Stimulated activated CD8-positive, alpha-beta memory T cell treated with anti-CD3 and anti-CD28 coated beads, Interleukin-7, amount 100 ng/mL, for 1 hour (primary cell): Measurements from ENCODE around the gene SMIM20.
"Not testable (repeated sequence)": the region's sequence is repeated elsewhere in the genome, so short reads cannot be mapped to it uniquely, and the experiment has no call there.

Experiments used
- DNase-seq, 2 donors: peaks; one replicate each; pipeline ENCODE4 v3.0.0-alpha.2; 2020; ENCODE audit warnings: low read depth in 2 of 2

The SMIM20 gene

DNA sequence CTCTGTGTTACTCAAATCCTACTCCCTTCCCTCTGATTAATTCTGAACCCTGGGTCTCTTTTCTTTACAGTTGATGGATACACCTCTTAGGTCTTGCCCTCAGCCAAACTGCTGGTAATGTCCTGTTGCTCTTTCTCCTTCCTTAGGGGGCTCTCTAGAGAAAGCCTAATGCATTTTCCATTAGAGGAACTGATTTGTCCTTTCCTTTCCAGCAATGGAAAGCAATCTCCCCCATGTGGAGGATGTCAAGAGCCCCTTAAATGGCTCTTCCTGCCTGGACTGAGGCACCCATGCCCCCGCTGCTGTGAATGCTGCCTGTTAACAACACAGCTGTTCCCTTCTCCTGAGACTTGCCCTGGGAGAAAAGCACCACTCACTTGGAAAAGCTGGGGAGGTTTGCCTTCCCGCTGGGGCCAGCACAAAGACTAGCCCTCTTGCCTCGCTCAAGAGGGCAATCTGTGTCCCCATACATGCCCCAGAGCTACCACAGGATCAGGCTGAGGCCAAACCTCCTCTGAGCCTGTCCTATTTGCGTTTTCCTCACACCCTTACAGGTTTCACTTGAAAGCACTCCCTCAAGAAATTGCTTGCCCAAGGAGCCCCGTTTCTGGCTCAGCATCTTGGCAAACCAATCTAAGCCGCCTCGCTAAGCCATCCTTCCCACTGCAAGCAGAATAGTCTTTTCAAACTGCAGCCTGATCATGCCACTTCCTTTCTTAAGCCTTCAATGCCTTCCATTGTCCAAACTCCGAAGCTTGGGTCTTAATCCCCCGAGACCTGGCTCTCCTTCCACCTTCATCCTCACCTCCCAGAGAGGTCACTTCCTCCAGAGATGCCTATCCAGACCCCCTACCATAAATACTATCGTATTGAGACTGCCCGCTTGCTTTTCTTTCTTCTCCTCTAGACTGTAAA is 23.2 kb upstream of the SMIM20 start:
- no peak for DNase-seq

DNA sequence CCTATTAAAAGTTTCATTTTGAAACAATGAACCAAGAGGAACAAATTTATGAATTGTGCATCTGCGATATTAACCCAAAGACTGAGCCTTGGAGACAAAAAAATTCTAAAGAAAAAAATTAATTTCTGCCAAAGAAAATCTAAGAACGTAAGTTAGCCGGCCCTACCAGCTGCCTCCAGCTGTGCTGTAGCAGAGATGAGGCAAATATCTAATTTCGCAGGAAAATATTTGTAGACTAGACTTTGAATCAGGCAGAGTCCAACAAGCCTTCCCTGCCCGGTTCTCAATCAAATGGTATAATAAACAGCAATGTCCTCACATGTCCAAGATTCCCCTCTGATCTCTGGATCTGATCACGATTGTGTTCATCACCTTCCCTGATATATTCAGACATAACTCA is 21.2 kb upstream of the SMIM20 start:
- DNase-seq: no peak

DNA sequence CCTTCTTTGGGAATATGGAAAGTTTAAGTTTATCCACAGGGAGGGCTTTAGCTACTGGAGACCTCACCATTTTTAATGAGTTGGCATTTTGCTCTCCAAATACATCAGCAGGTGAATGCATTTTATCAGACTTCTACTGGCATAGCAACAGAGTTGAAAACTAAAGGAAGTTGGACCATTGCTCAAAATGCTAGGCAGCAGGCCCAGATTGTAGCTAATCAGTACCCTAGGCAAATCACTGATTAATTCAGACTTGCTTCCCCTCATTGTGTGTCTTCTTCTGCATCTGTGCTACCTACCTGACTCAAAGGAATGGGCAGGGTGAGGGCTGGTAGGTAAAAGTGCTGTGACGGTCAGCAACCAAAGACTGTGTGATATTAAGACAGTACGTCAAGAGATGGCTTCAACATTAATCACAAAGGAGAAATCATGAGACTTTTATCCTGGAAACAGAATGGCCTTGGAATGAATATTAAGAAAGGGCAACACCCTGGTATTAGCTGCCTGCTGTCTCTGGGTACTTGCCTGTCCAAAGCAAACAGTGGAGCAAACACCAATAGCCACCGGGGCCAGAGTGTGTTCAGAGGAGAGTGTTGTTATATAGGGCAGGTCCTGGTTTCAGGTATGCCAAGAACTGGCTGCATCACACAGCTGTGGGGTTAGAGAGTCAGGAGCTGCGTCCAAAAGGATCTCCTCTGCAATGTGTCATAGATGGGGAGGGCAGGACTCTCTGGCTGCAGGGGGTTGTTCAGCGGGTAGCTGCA is 17.1 kb upstream of the SMIM20 start:
- no peak for DNase-seq

DNA sequence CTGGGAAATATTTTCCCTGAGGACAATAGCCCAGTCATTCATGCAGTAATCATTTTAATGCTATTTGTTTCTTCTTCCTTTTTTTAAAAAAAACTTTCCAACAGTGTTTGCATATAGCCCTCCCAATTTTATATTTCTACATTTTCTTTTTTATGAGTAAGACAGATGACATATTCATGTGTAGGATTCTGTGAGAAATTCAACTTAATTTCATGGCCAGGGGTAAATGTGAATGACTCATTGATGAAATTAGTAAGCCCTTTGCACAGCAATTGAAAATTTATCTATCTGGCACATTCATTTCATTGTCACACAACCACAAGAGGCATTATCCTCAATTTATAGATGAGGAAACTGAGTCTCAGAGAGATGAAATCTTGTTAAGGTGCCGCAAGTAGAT is 13.7 kb upstream of the SMIM20 start:
- no peak for DNase-seq

DNA sequence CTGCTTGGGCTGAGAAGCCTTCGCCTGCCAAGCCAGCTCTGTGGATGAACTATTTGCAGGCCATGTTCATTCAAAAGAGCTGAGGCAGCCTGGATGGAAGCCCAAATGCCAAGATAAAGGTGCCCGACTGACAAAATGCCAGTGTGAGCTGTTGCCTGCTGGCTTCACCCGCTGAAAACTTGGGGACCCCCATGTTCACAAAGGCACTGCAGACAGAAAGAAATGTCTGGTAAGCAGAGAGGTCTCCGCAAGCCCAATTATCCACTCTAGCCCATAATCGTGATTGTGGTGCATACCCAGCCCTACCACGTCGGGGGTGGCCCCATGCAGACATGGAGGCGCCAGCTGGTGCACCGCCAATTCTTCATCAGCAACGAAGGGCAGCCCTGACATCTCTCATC is 13.0 kb upstream of the SMIM20 start:
- no peak for DNase-seq

DNA sequence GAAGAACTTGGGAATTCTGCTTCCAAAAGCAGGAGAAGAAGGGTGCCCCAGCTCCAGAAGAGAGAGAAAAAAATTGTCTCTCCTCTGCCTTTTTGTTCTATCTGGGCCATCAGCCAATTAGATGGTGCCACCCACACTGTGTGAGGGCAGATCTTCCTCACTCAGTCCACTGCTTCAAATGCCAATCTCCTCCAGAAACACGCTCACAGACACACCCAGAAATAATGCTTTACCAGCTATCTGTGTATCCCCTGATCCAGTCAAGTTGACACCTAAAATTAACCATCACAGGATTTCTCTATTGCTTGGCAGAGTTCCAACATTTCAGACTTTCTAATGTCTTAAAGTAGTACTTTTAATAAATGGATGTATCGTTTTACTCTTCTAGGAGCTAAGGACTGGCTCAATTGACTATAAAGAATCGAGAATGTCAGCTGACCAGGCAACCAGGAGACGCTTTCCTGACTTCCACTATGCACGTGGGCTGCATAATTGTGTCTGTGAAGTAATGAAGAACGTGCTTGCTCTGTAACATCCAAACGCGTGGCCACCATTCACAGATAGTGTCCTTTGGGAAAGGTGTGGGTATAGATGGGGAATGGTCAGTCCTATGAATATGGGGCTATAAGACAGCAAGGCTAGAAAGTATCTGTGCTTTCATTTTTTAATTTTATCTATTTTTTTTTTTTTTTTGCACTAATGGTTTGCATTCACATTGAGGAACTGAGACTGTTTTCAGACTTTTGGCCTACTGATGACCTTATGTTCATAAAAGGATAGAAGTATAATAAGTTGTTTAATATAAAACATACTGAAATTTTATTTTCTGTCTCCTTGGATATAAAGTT is 9.9 kb upstream of the SMIM20 start:
- no peak for DNase-seq

DNA sequence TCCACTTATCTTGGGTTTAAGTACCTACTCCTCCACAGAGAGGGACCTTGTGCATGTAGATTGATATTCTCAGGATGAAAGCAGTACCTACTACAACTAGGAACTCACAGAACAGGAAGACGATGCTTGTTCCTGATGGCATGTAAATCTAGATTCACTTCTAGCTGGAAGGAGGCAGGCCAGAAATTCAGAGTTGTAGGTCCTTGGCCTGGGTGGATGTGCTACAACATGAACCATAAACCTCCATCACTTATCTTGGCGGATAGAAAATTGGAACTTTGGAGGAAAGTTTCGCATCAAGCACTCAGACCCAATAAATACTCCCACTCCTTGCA is 9.3 kb upstream of the SMIM20 start:
- no peak for DNase-seq

DNA sequence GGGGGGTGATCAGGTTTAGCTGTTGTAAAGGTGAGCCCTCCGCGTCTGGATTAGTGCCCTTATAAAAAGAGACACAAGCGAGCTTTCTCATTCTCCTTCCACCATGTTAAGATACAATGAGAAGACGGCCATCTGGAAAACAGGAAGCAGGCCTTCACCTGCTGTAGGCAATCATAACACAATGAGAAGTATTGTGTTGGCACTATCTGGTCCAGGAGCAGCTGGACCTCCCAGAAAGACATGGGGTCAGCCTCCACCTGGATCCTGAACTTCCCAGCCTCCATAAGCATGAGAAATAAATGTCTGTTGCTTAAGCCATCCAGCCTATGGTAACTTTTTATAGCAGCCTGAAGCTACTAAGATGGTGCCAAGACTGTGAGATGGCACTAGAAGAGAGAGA is 8.6 kb upstream of the SMIM20 start:
- DNase-seq: no peak

DNA sequence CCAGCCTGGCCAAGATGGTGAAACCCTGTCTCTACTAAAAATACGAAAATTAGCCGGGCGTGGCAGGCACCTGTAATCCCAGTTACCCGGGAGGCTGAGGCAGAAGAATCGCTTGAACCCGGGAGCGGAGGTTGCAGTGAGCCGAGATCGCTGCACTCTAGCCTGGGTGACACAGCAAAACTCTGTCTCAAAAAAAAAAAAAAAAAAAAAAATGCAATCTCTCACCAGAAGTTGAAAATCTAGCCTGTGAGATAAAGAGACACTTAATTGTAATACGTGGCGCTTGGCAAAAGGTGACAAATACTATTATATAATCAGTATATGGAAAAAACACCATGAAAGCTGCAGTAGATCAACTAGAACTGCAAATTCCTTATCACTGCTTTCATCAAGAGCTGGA is 7.9 kb upstream of the SMIM20 start:
- DNase-seq: not testable (repeated sequence)

DNA sequence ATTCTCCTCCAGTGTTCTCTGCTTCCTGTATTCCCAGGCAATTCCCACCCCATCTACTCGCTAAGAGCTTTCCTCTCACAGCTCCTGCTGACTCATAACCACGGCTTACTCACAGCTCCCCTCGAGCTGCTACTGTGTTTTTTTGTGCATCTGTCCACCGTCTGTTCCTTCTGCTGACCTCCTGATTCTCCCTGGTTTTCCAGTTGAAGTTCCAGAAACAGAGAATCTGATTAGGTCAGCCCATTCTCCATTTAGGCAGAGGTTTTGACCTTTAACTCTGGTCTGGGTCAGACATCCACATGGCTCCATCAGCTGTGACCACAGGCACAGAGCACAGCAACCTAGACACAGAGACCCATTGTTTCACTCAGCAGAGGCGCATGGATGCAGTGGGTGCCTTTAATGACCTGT is 5.5 kb upstream of the SMIM20 start:
- DNase-seq: no peak

DNA sequence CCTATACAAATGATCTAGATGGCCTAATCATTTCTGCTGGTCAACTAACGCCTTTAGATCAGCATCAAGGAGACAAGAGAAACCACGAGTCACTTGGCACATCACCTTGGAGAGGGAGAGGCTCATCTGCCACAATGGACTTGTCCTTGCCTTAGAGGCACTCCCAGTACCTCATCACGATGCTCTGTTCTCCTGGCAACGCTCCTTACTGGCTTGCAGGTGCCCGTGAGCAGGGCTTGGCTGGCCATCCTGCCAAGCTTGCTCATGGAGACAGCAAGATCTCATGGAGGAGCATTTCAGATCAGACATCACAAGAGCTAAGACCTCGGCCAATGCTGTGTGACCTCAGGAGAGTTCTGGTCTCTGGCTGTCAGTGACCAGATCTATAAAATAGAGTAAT is 2.7 kb upstream of the SMIM20 start:
- DNase-seq: no peak

DNA sequence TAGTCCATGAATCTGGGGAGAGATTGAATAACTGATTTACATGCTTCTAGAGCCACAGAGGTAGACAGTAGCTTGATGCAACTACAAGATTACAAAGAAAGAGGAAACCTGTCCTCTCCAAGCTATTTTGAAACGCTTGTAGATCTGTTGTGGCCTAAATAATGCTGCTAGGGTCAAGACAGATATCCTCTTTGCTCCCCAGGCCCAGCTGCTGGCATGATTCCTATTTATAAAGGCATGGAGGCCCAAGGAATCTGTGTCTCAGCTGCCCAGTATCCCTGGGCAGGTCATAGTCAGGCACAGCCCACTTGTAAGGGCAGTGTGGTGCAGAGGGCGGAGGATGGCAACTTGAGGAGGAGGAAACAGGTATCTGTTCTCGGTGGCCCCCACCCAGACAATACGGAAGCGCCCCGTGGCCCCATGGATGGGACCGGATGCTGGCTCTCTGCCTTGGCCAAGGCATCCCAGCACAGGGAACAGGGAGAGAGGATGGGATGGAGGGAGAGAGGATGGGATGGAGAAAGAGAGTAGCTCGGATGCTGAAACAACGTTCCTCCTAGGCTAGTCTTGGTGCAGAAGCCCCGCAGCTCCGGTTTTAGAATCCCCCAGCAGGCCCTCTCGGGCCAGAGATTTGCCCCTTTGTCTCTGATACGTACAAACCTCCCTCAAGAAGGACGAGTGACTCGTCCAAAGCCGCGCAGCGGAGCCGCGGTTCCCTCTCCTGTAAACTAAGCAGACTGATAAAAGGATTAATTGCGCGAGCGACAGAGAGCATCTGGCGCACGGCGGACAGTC is 767 bp upstream of the SMIM20 start:
- no peak for DNase-seq

DNA sequence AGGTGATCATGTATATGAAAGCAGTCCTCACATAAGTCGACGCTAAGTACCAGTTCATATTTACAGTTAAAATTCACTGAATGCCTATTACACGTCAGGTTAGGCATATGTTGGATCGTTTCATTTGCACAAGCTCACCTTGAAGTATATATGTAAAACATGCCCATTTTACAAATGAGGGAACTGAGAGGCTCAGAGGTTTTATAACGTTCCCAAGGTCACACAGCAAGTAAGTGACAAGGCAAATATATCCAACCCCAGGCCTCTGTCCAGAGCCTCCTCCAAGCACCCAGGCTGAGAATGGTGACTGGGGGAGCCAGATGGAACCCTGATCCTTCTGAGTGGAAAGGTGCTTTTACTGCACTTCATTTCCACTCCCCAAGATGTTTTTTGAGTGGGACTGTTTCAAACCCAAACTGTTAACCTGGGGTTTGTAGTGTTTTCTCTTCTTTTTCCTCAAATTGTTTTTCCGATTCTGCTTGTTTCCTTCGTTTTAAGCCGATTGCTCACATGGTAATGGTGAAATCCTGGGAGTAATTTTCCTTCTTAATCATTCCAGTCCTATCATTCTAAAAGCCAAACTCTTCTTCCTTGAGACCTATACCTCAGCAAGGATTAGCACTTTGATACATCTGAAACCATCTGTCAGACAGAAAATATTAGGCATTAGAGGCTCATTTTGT is 791 bp downstream of the SMIM20 start:
- DNase-seq: no peak

DNA sequence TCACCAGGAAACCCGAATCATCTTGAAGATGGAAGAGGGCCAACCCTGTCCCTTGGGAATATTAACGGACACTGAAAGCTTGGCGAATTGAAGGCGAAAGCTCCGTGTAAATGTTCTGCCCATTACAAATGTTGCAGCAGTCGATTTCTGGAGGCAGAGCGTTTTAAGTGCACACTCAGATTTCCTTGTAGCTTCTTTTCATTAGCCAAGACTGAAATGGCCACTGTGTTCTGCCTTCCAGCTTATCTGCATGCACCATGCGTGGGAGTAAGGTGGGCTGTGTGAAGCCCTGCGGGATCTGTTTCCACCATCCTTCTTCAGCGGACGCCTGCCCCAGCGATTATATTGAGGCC is 1.3 kb downstream of the SMIM20 start:
- no peak for DNase-seq

DNA sequence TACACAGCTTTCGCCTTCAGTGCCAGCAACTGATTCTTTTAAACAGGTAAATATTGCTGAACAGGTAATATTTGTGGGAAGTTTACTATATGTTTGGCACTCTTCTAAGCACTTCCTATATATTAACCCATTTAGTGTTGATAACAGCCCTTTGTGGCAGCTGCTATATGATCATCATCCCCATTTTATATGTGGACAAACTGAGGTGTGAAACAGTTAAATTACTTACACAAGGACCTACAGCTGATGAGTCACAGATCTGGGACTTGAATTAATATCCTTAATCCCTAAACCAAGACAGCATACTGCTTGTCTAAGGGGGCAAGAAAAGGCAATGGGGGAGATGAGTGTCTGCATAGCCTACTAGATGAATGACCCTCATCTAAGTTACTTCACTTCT is 2.9 kb downstream of the SMIM20 start:
- no peak for DNase-seq

DNA sequence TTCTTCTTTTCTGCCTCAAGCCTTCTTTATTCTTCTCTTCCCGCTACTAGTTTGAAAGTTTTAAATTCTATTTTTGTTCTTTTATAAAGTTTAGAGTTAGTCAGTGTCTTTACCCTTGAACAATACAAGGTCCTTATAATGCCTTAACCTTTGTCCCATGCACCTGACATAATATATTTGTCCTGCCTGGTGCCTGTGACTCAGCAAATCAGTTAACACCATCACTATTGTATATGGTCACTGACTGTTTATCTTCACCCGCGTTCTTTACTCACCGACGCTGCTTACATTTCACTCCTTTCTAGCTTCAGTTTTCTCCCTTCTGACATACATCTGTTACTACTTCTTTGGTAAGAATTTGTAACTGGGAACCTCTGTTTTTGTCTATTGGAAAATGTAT is 5.7 kb downstream of the SMIM20 start:
- DNase-seq: no peak

DNA sequence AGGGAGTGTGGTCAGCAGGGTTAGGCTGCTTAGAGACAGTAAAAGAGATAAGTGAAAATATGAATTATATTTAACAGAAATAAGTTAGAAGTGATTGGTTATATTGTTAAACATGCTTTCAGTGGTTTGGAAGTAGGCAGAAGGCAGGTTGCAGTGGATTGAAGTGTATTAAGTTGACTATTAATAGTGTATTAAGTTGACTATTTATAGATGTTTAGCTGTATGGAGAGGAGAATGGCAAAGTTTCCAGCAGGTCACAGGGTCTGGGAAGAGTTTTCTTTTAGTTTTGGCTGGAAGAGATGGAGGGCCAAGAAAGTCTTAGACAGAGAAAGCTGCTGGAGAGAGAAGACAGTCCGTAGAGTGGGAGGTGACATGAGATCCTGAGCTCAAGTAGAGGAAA is 7.9 kb downstream of the SMIM20 start:
- no peak for DNase-seq

DNA sequence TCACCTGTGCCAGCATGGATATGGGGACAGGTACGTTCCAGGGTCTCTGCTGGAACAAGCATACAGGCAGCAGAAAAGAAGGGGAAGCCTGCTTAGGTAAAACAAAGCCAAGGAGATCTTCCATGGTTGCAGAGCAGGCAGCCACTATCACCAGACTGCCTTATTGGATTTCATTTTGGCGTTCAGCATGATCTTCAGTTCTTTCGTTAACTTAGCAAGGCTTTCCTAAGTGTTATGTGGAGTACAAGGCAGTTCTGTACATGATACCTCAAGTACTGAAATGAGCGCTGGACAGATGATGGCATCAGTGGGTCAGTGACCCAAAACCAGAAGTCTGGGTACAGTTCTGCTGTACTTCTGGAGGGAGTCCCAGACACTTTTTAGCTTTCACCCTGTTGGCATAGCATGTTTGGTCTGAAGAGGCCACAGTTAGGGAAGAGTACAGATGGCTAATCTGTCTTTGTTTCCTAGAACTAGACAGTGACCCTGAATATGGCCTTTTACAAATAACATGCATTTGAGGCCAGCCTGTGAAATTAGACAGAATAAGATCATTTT is 8.9 kb downstream of the SMIM20 start:
- no peak for DNase-seq

DNA sequence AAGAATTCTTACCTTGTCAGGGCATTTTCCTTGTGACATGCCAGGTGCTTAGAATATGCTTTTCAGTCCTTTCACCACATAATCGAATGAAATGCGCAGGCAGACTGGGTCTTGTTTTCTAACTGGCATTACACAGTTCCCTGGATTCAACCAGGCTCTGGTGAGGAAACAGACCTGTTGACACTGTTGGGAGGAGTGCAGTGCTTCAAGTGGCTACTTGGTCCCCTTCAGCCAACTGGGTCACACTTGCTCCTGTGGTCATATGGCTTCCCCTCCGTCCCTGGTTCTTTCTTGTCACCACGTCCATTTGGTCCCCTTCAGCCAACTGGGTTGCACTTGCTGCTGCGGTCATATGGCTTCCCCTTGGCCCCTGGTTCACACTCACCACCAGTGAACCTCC is 9.7 kb downstream of the SMIM20 start:
- DNase-seq: no peak

DNA sequence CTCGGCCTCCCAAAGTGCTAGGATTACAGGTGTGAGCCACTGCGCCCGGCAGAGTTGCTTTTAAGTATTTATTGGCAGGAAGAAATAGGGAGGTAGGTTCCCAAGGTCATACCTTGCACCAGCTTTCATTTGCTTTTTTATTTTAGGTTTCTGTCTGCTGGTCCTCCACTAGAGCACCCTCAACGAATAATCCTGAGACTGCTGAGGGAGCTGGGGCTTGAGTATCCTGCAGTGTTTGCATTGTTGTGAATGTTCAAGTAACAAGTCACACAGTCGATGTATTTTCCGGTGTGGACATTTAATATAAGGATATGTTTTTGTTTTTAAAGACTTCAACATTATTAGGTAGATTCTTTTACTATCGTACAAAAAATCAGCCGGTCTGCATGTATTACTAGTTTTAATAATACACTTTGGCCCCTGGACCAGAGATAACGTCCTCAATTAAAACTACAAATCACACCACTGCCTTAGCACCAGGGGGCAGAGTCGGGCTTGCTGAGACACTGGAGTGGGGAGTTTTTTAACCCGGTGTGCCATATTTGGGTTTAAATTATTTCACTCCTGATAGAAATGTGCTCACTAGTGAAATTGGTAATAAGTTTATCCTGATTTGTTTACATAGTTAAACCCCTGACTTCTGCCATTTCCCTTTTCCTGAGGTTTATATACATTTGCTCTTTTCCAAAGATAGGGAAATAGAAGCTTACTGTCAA is 11.6 kb downstream of the SMIM20 start:
- no peak for DNase-seq
